CD4-positive, alpha-beta T cell treated with Interleukin-6 at 100 ng/mL for 8 hours (primary cell): ENCODE measurements around the gene ATF6.

Experiments used
- DNase-seq: peaks from one replicate; pipeline ENCODE4 v3.0.0-alpha.2; 2020; ENCODE audit warnings: mixed read lengths, low spot score

The ATF6 gene

GRCh38 chr1:162003061-162003829, 237.1 kb downstream of the ATF6 start:
- DNase-seq = no peak

- no peak for DNase-seq
These were observed 237.7 kb downstream of the ATF6 start for GRCh38 chr1:162003830-162004215.

DNA sequence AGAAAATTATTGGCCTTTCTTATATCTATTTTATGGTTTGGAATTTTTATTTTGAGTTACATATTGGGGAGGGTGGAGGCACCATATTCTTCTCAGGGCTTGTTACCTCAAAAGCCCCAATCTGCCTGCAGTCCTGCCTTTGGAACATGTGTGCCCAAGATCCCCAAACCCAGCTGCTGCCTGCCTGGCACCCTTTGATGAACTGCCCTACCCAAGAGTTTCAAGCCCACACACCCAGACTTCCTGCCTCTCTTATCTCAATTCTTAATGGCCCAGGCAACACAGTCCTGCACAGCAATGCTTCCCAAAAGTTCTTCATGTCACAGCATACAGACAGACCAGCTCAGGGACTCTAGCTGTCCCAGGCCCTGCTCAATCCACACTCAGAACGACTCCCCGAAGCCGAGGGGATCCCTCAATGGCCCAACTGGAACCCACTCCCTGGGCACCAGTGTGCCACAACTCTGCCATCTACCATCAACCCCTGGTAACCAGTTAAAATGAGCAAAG, 238.4 kb downstream of the ATF6 start:
- no peak for DNase-seq

DNA sequence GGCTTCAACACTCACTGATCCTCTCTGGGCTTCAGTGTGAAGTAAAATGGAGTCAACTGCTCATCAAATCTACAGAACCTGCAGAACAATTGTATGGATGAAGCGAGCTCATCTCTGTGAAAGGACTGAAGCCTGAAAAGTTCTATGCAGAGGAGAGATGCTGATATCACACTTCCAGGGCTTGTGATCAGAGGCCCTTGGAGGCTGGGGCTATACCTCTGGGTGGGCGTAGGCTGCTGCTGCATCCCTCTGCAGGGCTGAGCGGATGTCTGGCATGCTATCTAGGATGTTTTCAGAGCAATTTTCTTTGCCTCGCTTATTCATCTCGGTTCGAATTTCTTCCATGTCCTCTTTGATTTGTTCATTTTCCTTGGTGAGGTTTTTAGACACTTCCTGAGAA, 240.0 kb downstream of the ATF6 start:
- DNase-seq = no peak

DNA sequence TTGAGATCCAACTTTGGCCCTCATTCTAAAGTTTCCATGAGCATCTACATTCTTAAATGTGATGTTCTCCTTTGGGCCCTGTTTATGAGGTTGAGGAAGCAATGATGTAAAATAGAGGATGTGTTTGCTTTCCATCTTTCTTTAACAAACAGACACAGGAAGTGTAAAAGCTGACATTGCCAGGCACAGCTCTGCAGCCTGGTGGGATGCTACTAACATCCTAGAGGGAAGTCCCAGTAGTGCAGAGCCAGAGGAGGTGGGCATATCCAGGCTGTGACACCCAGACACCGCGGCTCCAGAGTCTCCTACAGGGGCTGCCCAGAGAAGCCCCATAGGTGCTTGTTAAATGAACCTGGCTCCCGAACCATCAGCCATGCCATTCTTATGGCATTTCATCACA, 241.3 kb downstream of the ATF6 start:
- DNase-seq = no peak

- no peak for DNase-seq
These were observed 242.7 kb downstream of the ATF6 start for GRCh38 chr1:162008799-162009198.

DNA sequence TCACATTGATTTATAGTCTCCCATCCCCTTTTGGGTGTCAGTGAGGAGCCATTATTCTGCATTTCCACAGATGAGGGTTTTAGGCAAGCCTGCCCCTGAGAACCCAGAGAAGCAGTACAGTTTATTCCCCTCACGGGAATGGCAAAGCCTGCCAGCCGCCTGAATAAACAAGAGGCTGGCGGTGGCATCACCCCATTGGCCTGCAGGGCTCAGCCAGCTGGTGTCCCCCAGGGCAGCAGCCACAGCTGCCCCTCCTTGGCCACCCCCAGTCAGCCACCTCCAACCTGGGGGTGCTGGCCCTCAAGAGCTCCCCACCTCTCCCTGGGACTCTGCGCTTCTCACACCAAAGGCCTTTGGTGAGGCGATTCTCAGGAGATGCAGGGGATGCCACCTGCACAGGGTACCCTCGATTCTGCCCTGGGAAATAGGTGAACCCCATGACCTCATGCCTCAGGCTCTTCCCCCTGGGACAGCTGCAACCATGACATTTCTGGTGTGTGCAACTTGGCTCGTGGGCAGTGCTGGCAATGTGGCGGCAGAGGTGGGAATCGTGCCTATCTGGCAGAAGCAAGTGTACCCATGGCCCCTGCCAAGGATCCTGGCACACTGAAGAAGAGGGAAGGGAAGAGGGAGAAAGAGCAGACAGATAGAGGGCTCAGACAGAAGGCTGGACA, 243.5 kb downstream of the ATF6 start:
- no peak for DNase-seq

DNA sequence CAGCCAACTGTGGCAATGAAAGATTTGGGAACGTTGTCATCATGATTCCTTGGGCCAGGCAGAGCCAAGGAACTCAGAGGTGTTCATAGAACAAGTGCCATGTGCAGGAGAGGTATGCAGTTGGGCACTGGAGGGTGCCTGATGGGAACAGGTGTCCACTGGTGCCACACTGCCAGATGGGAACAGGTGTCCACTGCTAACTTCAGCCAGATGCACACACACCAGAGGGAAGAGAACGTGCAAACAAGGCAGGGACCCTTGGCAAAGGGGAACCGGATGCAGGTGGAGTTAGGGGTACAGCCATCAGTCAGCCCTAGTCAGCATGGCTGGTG, 244.0 kb downstream of the ATF6 start:
- no peak for DNase-seq

- no peak for DNase-seq
These were observed 245.4 kb downstream of the ATF6 start for GRCh38 chr1:162011337-162012012.

GRCh38 chr1:162013289-162013688, 247.2 kb downstream of the ATF6 start:
- no peak for DNase-seq
